ENCODE results near the gene UVSSA.

GRCh38 chr4:1365271-1366178 is 18.5 kb downstream of the UVSSA start:
- no peak for TF ChIP-seq POLR2AphosphoS5 (IDR thresholded peaks at IDR 0.05)
- TF ChIP-seq, protein P1, sequence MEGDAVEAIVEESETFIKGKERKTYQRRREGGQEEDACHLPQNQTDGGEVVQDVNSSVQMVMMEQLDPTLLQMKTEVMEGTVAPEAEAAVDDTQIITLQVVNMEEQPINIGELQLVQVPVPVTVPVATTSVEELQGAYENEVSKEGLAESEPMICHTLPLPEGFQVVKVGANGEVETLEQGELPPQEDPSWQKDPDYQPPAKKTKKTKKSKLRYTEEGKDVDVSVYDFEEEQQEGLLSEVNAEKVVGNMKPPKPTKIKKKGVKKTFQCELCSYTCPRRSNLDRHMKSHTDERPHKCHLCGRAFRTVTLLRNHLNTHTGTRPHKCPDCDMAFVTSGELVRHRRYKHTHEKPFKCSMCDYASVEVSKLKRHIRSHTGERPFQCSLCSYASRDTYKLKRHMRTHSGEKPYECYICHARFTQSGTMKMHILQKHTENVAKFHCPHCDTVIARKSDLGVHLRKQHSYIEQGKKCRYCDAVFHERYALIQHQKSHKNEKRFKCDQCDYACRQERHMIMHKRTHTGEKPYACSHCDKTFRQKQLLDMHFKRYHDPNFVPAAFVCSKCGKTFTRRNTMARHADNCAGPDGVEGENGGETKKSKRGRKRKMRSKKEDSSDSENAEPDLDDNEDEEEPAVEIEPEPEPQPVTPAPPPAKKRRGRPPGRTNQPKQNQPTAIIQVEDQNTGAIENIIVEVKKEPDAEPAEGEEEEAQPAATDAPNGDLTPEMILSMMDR (IDR thresholded peaks at IDR 0.05; ENCODE audit: poor library complexity, severe bottlenecking) = no peak
- no peak for TF ChIP-seq EZH2 (IDR thresholded peaks at IDR 0.05; ENCODE audit: borderline replicate concordance, insufficient read depth, low read length, poor library complexity, severe bottlenecking)
- TF ChIP-seq RAD21 (conservative IDR thresholded peaks at IDR 0.05) = no peak
- TF ChIP-seq REST (IDR thresholded peaks at IDR 0.05; ENCODE audit: borderline replicate concordance) = no peak
- TF ChIP-seq MXI1 (conservative IDR thresholded peaks at IDR 0.05; ENCODE audit: poor library complexity, severe bottlenecking) = no peak

Measured in neural cell (in vitro differentiated cells).